ENCODE results near the gene N4BP2L1. TPM values are rescaled to one million over a fixed set of nuclear protein-coding genes. Genes with fewer than 3 reads are reported as not detected.

The N4BP2L1 gene
- total and polyA plus RNA-seq, 4 donors: 11.0 to 64.6 (median 26.5) TPM

GRCh38 chr13:32413284-32413683 lies 14.6 kb downstream of the N4BP2L1 start (continued):
- no peak for TF ChIP-seq ATF3 (IDR thresholded peaks at IDR 0.05)
- no peak for TF ChIP-seq CTCF (IDR thresholded peaks at IDR 0.05; ENCODE audit: low read depth, low read length, missing input control)
- TF ChIP-seq MAX (IDR thresholded peaks at IDR 0.05): no peak
- TF ChIP-seq RXRA (IDR thresholded peaks at IDR 0.05): peak in 1 of 2 donors; percentile 76
- TF ChIP-seq HNF4G (IDR thresholded peaks at IDR 0.05): no peak
- no peak for TF ChIP-seq GABPA (IDR thresholded peaks at IDR 0.05 in 1 of 2, conservative IDR thresholded peaks at IDR 0.05 in 1 of 2)
- TF ChIP-seq EGR1 (IDR thresholded peaks at IDR 0.05; ENCODE audit: low read depth in 2 of 2): peak in 1 of 2 donors; percentile 56
- no peak for TF ChIP-seq NR2F2 (IDR thresholded peaks at IDR 0.05)

GRCh38 chr13:32409561-32410421 lies 18.1 kb downstream of the N4BP2L1 start:
- no peak for DNase-seq (ENCODE audit: low spot score)
- peak overlapping the region; percentile 2 to 32 (median 6) for H3K4me3 ChIP-seq (ENCODE audit: low read depth in 1 of 3, low read length in 3 of 3)

More at GRCh38 chr13:32409561-32410421, 18.1 kb downstream of the N4BP2L1 start:
- TF ChIP-seq YY1 (IDR thresholded peaks at IDR 0.05): peak; percentile 46
- TF ChIP-seq HNF4G (IDR thresholded peaks at IDR 0.05): peak; percentile 76
- peak; percentile 77 for TF ChIP-seq SP1 (IDR thresholded peaks at IDR 0.05)
- peak in 1 of 2 donors; percentile 68 for TF ChIP-seq EGR1 (IDR thresholded peaks at IDR 0.05; ENCODE audit: low read depth in 2 of 2)
- TF ChIP-seq GABPA (IDR thresholded peaks at IDR 0.05 in 1 of 2, conservative IDR thresholded peaks at IDR 0.05 in 1 of 2): no peak
- peak; percentile 81 to 87 for TF ChIP-seq HNF4A (conservative IDR thresholded peaks at IDR 0.05)
- TF ChIP-seq RXRA (IDR thresholded peaks at IDR 0.05): peak; percentile 82 to 83
- TF ChIP-seq RAD21 (IDR thresholded peaks at IDR 0.05): peak; percentile 53 to 58
- no peak for TF ChIP-seq NR2F2 (IDR thresholded peaks at IDR 0.05)
- peak; percentile 61 to 78 for TF ChIP-seq JUND (IDR thresholded peaks at IDR 0.05)
- peak; percentile 13 for TF ChIP-seq TAF1 (conservative IDR thresholded peaks at IDR 0.05)
- peak; percentile 37 for TF ChIP-seq REST (IDR thresholded peaks at IDR 0.05)
- peak; percentile 11 for TF ChIP-seq ZBTB33 (IDR thresholded peaks at IDR 0.05)
- peak; percentile 48 for TF ChIP-seq MAX (IDR thresholded peaks at IDR 0.05)
- peak; percentile 34 for TF ChIP-seq FOXA2 (IDR thresholded peaks at IDR 0.05)
- TF ChIP-seq FOXA1 (IDR thresholded peaks at IDR 0.05): no peak
- TF ChIP-seq ATF3 (IDR thresholded peaks at IDR 0.05): peak; percentile 99
- no peak for TF ChIP-seq CTCF (IDR thresholded peaks at IDR 0.05; ENCODE audit: low read depth, low read length, missing input control)
- Histone ChIP-seq H3K9me3 (ENCODE audit: control insufficient read depth in 4 of 4, low read length in 3 of 4) (no peaks in the 10 kb centered on the region), H3K27me3 (ENCODE audit: control insufficient read depth in 4 of 4, insufficient read depth in 4 of 4, low read length in 3 of 4) (no peaks in the 10 kb centered on the region), H3K4me1 (ENCODE audit: control insufficient read depth in 4 of 4, insufficient read depth in 4 of 4, low read length in 3 of 4) (peaks cover 6 to 46% (median 34%) of the 10 kb centered on the region in 4 donors), H3K9ac (ENCODE audit: low read depth in 1 of 2, low read length in 2 of 2) (peak overlapping the region in 1 of 2 donors; percentile 82), H3K27ac (ENCODE audit: low read depth in 1 of 2, low read length in 2 of 2) (peak overlapping the region; percentile 79 to 91), H3K36me3 (ENCODE audit: control insufficient read depth in 4 of 4, insufficient read depth in 3 of 4, low read depth in 1 of 4, low read length in 3 of 4) (peaks cover 1 to 20% (median 17%) of the 10 kb centered on the region in 4 donors)
- WGBS: 35% methylated on average over 27 of the region's 27 CpGs
